HG02763 (cell line): ENCODE measurements around the gene NOTCH2.

Source experiments
- ATAC-seq: cut with Tn5 transposase; IDR thresholded peaks from one replicate; pipeline ENCODE4 v1.9.1; 2021; ENCODE audit warnings: mild to moderate bottlenecking, moderate library complexity; ENCODE audit not compliant: unreplicated experiment

The NOTCH2 gene

DNA sequence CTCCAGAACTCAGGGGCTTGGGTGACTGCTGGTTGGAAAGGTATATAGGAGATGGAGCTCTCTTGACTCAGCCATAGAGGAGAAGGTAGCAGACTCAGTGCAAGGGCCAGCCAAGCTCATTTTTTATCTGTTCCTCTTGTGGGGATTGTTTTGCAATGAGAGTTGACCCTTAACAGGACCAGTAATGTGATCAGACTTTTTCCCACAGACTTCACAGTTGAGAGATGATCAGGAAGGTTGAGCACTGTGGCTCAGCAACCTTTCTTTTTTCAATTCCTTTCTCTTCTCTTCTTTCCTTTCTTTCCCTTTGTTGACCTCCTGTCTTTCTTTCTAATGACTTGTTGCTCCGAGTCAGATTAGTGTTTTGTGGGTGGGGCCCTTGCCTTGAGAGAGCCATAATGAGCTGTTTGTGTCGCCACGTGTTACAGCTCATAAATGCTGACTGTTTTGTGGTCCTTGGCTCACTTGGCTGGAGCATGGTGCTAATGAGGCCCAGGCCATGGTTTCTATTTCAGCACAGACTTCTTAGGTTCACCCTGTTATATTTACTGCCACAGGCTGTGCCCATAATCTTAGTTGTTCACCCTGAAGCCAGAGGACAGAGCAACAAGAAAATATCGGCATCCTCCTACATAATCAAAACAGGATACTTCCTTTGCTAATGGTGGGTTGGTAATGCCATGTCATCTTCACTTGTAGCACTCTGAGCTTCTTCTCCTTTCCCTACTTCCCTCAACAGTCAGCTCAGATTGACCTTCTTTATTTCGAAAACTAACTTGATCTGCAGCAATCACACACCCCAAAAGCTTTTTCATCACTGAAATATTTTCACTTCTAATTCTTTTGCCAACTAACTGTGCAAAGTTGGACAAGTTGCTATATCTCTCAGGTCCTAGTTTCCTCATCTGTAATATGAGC is 187.1 kb downstream of the NOTCH2 start:
- no peak for ATAC-seq

GRCh38 chr1:119879510-119880434 is 189.7 kb downstream of the NOTCH2 start:
- ATAC-seq, result no peak

- no peak for ATAC-seq
Measured at GRCh38 chr1:119878171-119878570, 191.3 kb downstream of the NOTCH2 start.

DNA sequence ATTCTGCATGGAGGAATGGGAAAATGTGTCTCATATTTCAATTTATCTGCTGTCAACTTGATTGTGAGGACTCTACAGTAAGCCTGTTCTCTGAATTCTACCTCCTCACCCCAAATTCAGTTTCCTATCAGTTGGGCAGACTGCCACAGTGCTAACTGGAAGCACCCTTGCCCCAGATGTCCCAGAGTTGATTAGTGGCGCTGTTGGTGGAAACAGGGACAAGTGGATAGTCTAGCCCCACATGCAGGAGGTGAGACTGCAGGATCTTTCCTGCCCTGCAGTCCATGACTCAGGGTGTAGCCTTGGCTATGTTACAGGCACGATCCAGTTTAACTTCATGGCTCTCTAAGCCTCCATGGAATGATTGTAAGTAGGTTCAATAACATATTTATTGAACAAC is 195.3 kb downstream of the NOTCH2 start:
- no peak for ATAC-seq

GRCh38 chr1:119873135-119874015 is 196.1 kb downstream of the NOTCH2 start:
- ATAC-seq, result no peak

GRCh38 chr1:119871881-119872280 is 197.6 kb downstream of the NOTCH2 start:
- ATAC-seq, result no peak

- no peak for ATAC-seq
Measured at GRCh38 chr1:119870917-119871596, 198.4 kb downstream of the NOTCH2 start.

GRCh38 chr1:119869995-119870394 is 199.5 kb downstream of the NOTCH2 start:
- no peak for ATAC-seq

DNA sequence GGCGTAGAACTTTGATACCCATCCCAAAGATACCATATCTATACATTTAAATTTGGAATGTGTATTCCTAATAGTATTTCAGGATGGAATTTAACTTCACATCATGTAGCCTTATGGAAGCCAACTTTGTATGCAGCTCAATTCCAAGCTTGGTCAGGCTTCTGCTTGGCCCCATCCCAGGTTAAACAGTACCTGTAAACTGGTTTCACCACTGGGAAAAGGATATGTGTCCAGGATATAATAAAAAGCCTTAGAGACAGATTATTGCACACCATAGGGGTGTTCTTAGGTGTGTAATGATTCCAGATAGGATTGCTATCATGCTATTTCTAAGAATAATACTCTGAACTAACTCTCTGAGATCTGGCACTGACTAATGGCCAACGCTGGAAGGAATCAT is 201.3 kb downstream of the NOTCH2 start:
- no peak for ATAC-seq

DNA sequence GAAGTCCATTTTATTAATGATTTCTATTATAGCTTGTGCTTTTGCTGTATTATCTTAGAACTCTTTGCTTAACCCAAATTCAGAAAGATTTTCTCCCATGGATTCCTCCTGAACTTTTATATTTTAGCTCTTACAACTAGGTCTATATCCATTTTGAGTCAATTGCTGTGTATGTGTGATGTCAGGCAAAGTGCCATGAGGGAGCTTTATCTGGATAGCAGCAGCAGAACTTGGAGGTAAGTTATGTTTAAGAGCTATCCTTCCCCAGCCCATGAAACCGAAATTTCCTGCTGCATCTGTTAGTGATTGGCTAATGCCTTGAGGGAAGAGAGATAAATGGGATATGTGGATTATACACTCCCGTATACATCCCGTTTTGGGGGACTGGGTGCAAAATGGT is 203.0 kb downstream of the NOTCH2 start:
- no peak for ATAC-seq

GRCh38 chr1:119865627-119866026 is 203.8 kb downstream of the NOTCH2 start:
- no peak for ATAC-seq

- no peak for ATAC-seq
Measured at GRCh38 chr1:119862276-119862675, 207.2 kb downstream of the NOTCH2 start.
